Anterior cingulate cortex (tissue), 58 donors: Measurements from ENCODE around the gene TLL1.

Experiments used
- DNase-seq, 58 donors: peaks; one replicate each; lab custom pipeline; 2025; lab: John Stamatoyannopoulos, UW

TLL1 gene

GRCh38 chr4:165872461-165873297 is at the start of gene TLL1:
TLL1 (plus strand) TSS chr4:165873237; CDS start chr4:165873905, 668 bp downstream.
- peak in 19 of 58 donors; percentile 2 to 36 (median 13) for DNase-seq

- DNase-seq, result no peak
Observed at GRCh38 chr4:165826166-165826565, 46.9 kb upstream of the TLL1 start.

GRCh38 chr4:165827018-165827417 is 46.0 kb upstream of the TLL1 start:
- DNase-seq, result no peak

GRCh38 chr4:165828928-165829327 is 44.1 kb upstream of the TLL1 start:
- DNase-seq, result no peak

GRCh38 chr4:165834116-165834515 is 38.9 kb upstream of the TLL1 start:
- no peak for DNase-seq

- no peak for DNase-seq
Observed at GRCh38 chr4:165838575-165838974, 34.5 kb upstream of the TLL1 start.

GRCh38 chr4:165839615-165840333 is 33.3 kb upstream of the TLL1 start:
- no peak for DNase-seq

- DNase-seq, result no peak
Observed at GRCh38 chr4:165842684-165843083, 30.4 kb upstream of the TLL1 start.

- DNase-seq, result no peak
Observed at GRCh38 chr4:165844161-165844560, 28.9 kb upstream of the TLL1 start.

- DNase-seq, result no peak
Observed at GRCh38 chr4:165851256-165851655, 21.8 kb upstream of the TLL1 start.

GRCh38 chr4:165855191-165855590 is 17.8 kb upstream of the TLL1 start:
- DNase-seq, result no peak

- no peak for DNase-seq
Observed at GRCh38 chr4:165861363-165861762, 11.7 kb upstream of the TLL1 start.

GRCh38 chr4:165864271-165864670 is 8.8 kb upstream of the TLL1 start:
- DNase-seq, result no peak

- DNase-seq, result no peak
Observed at GRCh38 chr4:165866019-165866650, 6.9 kb upstream of the TLL1 start.

- no peak for DNase-seq
Observed at GRCh38 chr4:165867961-165868360, 5.1 kb upstream of the TLL1 start.

GRCh38 chr4:165873298-165874071 is 448 bp downstream of the TLL1 start:
- DNase-seq, result peak in 19 of 58 donors; percentile 1 to 31 (median 19)

- peak in 2 of 58 donors; percentile 1 to 18 for DNase-seq
Observed at GRCh38 chr4:165874072-165874790, 1.2 kb downstream of the TLL1 start.

- peak in 11 of 58 donors; percentile 2 to 25 (median 10) for DNase-seq
Observed at GRCh38 chr4:165874791-165875371, 1.8 kb downstream of the TLL1 start.

GRCh38 chr4:165875446-165875845 is 2.4 kb downstream of the TLL1 start:
- DNase-seq, result no peak
